ENCODE results near the gene PHEX. TPM values are rescaled to one million over a fixed set of nuclear protein-coding genes. Genes with fewer than 3 reads are reported as not detected.
"Not testable (repeated sequence)": the region's sequence is repeated elsewhere in the genome, so short reads cannot be mapped to it uniquely, and the experiment has no call there.

PHEX gene
- polyA plus RNA-seq, 4 donors = 0.30 to 0.38 (median 0.34) TPM

- no peak for DNase-seq (ENCODE audit: low read depth in 4 of 4, low spot score in 3 of 4)
Measured at GRCh38 chrX:22203186-22203585, 171.1 kb downstream of the PHEX start.

- DNase-seq (ENCODE audit: low read depth in 4 of 4, low spot score in 3 of 4) = no peak
Measured at GRCh38 chrX:22206781-22207180, 174.7 kb downstream of the PHEX start.

DNA sequence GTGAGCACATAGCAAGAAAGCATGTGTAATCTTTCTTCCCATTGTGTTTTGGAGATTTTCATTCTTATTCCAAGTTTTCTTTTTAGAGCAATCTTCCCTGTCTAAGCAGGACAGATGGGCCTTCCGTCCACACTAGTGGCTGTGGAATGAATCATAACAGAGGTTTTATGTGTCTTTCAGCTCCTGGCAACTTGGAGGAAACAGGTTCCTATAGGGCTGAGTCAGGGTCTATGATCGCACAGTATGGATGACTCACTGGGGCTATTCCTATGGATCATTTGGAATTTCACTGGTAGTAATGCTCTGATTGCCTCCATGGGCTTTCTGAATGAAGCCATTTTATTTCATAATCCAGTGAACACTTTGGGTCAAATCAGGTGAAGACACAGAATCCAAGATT lies 188.8 kb downstream of the PHEX start:
- no peak for DNase-seq (ENCODE audit: low read depth in 4 of 4, low spot score in 3 of 4)

GRCh38 chrX:22234380-22234779 lies 202.3 kb downstream of the PHEX start:
- no peak for DNase-seq (ENCODE audit: low read depth in 4 of 4, low spot score in 3 of 4)

DNA sequence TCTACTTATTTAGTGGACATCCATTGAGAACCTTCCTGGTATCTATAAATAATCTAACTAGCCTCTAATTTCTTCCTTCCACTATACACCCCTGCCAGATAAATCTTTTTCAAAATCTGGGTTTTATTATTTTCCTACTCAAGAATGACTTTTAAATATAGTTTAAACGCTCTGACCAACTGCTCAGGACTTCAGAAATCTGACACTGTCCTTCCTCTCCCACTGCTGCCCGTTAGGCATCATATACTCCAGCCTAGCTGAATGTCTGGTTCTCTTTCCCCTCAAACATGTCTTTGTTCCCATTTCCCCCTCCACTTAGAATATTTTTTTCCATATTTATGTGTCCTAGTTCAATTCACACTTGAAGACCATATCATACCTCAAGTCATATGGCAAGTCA lies 205.4 kb downstream of the PHEX start:
- DNase-seq (ENCODE audit: low read depth in 4 of 4, low spot score in 3 of 4) = no peak

DNA sequence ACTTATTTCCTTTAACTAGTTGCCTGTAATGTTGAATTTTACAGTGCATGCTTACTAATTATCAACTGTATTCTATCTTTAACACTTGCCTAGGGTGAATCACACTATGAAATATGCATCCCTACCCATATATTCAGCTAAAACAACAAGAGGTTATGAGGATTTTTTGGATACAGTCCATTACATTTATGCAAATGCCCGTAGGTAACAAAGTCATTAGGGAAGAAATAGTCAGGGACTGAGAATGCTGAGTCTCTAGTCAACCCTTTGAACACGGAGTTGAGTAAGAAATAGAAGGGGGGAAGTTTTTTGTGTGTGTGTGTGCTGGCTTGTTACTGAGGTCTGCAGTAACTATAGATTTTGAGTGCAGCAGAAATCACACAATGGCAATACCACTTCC lies 214.5 kb downstream of the PHEX start:
- no peak for DNase-seq (ENCODE audit: low read depth in 4 of 4, low spot score in 3 of 4)

GRCh38 chrX:22247169-22247568 lies 215.0 kb downstream of the PHEX start:
- DNase-seq (ENCODE audit: low read depth in 4 of 4, low spot score in 3 of 4) = no peak

DNA sequence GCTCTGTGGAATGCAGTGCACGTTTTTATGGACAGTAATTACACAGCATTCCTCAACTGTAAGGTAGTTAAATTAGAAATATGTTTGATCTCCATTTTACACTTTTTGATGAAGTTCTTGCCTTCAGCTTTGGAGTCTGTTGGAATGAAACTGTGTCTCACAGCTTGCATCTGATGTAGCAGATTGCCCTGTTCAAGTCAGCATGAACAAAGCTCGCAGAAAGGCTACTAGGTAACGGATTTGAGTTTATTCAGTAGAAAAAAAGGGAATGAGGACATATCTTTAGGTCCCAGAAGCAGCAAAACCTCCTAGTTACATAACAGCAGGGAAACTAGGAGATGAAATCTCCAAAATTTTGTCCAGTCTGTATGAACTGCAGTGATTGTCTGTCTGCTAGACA lies 216.3 kb downstream of the PHEX start:
- no peak for DNase-seq (ENCODE audit: low read depth in 4 of 4, low spot score in 3 of 4)

DNA sequence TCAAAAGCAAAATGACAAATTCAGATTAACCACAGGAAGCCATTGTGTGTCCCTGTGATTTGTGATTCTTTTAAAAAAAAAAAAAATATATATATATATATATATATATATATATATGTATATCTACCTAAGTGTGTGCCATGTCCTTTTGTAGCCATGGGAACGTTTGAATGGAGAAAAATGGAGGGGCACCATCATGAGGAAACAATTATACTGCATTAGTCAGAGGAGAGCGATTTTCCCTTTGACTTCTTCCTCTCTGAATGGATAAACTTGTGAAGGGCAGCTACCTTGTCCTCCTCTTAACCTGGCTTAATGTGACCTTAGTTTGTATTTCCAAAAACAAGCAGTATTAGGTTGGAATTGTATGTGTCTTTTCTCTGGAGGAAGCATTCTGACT lies 217.2 kb downstream of the PHEX start:
- DNase-seq (ENCODE audit: low read depth in 4 of 4, low spot score in 3 of 4) = no peak

GRCh38 chrX:22268706-22269105 lies 236.6 kb downstream of the PHEX start:
- DNase-seq (ENCODE audit: low read depth in 4 of 4, low spot score in 3 of 4) = no peak

DNA sequence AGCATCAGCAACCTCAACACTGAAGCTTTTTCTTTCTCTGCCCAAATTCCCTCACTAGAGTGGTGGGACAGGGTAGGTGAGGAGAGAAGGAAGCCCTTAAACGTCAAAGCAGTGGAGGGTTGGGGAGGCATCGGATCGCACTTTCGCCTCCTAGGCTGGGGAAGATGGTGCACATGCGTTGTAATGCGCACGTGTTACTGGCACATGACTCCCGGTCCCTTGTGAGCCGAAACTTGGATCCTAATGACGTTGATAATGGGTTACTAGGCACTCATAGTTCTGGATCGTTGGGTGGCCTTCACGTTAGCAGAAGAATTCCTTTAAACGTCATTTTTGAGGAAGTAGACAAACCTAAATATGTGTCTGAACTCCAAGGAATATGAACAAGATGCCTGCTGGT lies 240.5 kb downstream of the PHEX start, which contains the start of gene CBLL2:
Gene CBLL2, plus strand, starts transcription at position 301 of the 400 bp plus-strand sequence. Its CDS starts 79 bp downstream, at position 380.
- no peak for DNase-seq (ENCODE audit: low read depth in 4 of 4, low spot score in 3 of 4)

GRCh38 chrX:22273714-22274317 lies 241.7 kb downstream of the PHEX start:
- no peak for DNase-seq (ENCODE audit: low read depth in 4 of 4, low spot score in 3 of 4)

DNA sequence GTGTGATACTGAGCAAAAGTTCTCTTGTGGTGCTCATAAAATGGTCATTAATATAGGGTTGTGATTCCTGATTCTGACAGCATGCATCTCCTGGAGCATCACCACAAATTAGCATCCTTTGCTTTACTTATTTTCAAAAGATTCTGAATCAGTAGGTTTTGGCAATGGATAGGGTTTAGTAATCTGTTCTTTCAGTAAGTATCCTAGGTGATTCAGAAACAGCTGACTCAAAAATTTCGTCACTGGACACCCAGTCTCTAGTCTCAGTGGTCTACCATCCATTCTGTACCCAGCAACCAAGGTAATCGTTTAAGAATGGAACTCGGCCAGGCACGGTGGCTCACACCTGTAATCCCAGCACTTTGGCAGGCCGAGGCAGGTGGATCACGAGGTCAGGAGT lies 244.7 kb downstream of the PHEX start:
- no peak for DNase-seq (ENCODE audit: low read depth in 4 of 4, low spot score in 3 of 4)

DNA sequence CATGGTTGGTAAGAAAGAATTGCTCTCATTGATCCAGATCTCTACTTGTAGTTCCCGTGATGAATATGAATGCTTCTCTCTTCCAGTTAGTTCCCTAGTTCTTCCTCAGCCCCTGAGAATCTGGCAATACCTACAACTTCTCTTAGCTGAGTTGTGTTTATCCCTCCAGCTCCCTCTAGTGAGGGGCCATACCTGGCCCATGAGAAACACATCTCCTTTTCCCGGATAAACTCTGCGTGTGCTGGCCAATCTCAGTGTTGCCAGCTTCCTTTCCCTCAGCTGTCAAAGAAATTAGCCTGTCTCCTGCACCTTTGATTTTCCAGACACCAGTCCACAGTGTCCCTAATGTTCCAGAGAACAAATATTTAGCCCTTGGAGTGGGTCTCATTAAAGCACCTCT lies 246.2 kb downstream of the PHEX start:
- DNase-seq (ENCODE audit: low read depth in 4 of 4, low spot score in 3 of 4) = no peak

DNA sequence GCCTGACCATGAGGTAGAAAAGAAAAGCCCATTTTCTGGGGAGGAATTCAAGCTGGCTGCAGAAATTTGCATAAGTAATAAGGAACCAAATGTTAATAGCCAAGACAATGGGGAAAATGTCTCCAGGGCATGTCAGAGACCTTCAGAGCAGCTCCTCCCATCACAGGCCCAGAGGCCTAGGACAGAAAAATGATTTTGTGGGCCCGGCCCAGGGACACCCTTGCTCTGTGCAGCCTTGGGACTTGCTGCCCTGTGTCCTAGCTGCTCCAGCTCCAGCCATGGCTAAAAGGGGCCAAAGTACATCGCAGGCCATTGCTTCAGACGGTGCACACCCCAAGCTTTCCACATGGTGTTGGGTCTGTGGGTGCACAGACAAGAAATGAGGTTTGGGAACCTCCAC lies 257.1 kb downstream of the PHEX start:
- not testable (repeated sequence) for DNase-seq (ENCODE audit: low read depth in 4 of 4, low spot score in 3 of 4)

DNA sequence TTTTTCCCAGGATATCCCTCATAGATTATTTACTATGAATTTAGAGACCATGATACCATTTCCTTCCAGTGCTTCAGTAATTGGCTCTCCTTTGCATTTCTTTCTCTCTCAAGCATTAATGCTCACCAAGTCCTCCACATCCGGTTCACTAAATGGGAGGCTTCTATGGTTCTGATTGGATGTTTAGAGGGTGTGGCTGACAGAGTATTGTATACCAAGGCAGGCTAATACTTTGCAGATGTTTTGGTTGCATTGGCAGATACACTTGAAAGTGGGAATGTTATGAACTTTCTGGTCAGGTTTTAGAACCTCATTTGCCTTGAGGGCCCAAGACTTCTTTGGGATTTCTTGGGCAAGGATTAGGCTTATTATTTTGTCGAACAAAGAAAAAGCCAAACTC lies 264.7 kb downstream of the PHEX start:
- DNase-seq (ENCODE audit: low read depth in 4 of 4, low spot score in 3 of 4) = no peak

GRCh38 chrX:22300130-22300529 lies 268.0 kb downstream of the PHEX start:
- no peak for DNase-seq (ENCODE audit: low read depth in 4 of 4, low spot score in 3 of 4)

Other genes starting within 250 kb of the PHEX start
- 10 to 100 TPM; 32.9 to 39.9 (median 36.6) TPM for gene MBTPS2, start 192.7 kb upstream of the PHEX start, polyA plus RNA-seq (ENCODE audit: insufficient read length in 4 of 4)
- 1 to 10 TPM; 2.5 to 3.9 (median 2.9) TPM for gene YY2, start 176.3 kb upstream of the PHEX start, polyA plus RNA-seq (ENCODE audit: insufficient read length in 4 of 4)
- gene SMS, start 91.6 kb upstream of the PHEX start, polyA plus RNA-seq (ENCODE audit: insufficient read length in 4 of 4) = 100 to 1,000 TPM; 147 to 175 (median 160) TPM
- gene CBLL2, start 240.6 kb downstream of the PHEX start, polyA plus RNA-seq (ENCODE audit: insufficient read length in 4 of 4) = not detected

Data from right renal pelvis (tissue), 4 donors.